ENCODE results near the gene MIEN1. TPM values are rescaled to one million over a fixed set of nuclear protein-coding genes. Genes with fewer than 3 reads are reported as not detected.

The MIEN1 gene
- total RNA-seq, 2 donors from 2014 or later: 79.1 to 98.2 TPM

- Histone ChIP-seq H3K36me3 (replicated peaks in 1 of 2; ENCODE audit: insufficient read depth in 1 of 2, low read depth in 2 of 2) (no peaks in the 10 kb centered on the region), H3K4me3 (no peak overlapping the region), H3K27ac (no peak overlapping the region), H3K9me3 (no peaks in the 10 kb centered on the region), H3K27me3 (no peaks in the 10 kb centered on the region), H3K4me1 (no peaks in the 10 kb centered on the region)
- no peak for ATAC-seq
- intact Hi-C loops (cut with DNase I): no loop called here
- 69 to 86% methylated on average over 6 to 10 of the region's 10 CpGs for WGBS, 2 donors
- TF ChIP-seq POLR2A (IDR thresholded peaks at IDR 0.05) (no peak), CTCF (IDR thresholded peaks at IDR 0.05) (no peak)
- no peak for DNase-seq
Observed at GRCh38 chr17:39761861-39762496, 31.6 kb upstream of the MIEN1 start.

GRCh38 chr17:39759204-39759603 is 28.9 kb upstream of the MIEN1 start:
- intact Hi-C loops (cut with DNase I): loop anchor here (5.0 kb wide), 1 partner anchor 147 kb away; no protein-coding TSS in a partner anchor
- no peaks in the 10 kb centered on the region for H3K9me3 ChIP-seq
- ATAC-seq (no peak), DNase-seq (no peak)
- H3K36me3 ChIP-seq (replicated peaks in 1 of 2; ENCODE audit: insufficient read depth in 1 of 2, low read depth in 2 of 2): no peaks in the 10 kb centered on the region
- WGBS, 2 donors: 72 to 80% methylated on average over 5 of the region's 5 CpGs
- peaks cover 7% of the 10 kb centered on the region for H3K4me1 ChIP-seq
- no peak overlapping the region for H3K27ac ChIP-seq
- H3K4me3 ChIP-seq: no peak overlapping the region
- no peaks in the 10 kb centered on the region for H3K27me3 ChIP-seq
- TF ChIP-seq CTCF (IDR thresholded peaks at IDR 0.05): no peak
- TF ChIP-seq POLR2A (IDR thresholded peaks at IDR 0.05): no peak

GRCh38 chr17:39757931-39758873 is 27.9 kb upstream of the MIEN1 start:
- Histone ChIP-seq H3K4me3 (no peak overlapping the region), H3K27ac (no peak overlapping the region), H3K27me3 (no peaks in the 10 kb centered on the region), H3K4me1 (peaks cover 15% of the 10 kb centered on the region), H3K36me3 (replicated peaks in 1 of 2; ENCODE audit: insufficient read depth in 1 of 2, low read depth in 2 of 2) (no peaks in the 10 kb centered on the region), H3K9me3 (no peaks in the 10 kb centered on the region)
- ATAC-seq (no peak), DNase-seq (no peak)
- intact Hi-C loops (cut with DNase I): loop anchor here (5.0 kb wide), 1 partner anchor 146 kb away; no protein-coding TSS in a partner anchor
- TF ChIP-seq CTCF (IDR thresholded peaks at IDR 0.05) (no peak), POLR2A (IDR thresholded peaks at IDR 0.05) (no peak)
- WGBS, 2 donors: 55 to 57% methylated on average over 12 of the region's 12 CpGs

GRCh38 chr17:39757176-39757662 is 26.9 kb upstream of the MIEN1 start:
- Histone ChIP-seq H3K27ac (no peak overlapping the region), H3K27me3 (no peaks in the 10 kb centered on the region), H3K4me3 (no peak overlapping the region), H3K9me3 (no peaks in the 10 kb centered on the region), H3K4me1 (peaks cover 18% of the 10 kb centered on the region), H3K36me3 (replicated peaks in 1 of 2; ENCODE audit: insufficient read depth in 1 of 2, low read depth in 2 of 2) (no peaks in the 10 kb centered on the region)
- ATAC-seq: no peak
- intact Hi-C loops (cut with DNase I): loop anchor here (5.0 kb wide), 1 partner anchor 145 kb away; no protein-coding TSS in a partner anchor
- TF ChIP-seq POLR2A (IDR thresholded peaks at IDR 0.05): no peak
- no peak for DNase-seq
- WGBS, 2 donors: 59 to 63% methylated on average over 4 of the region's 4 CpGs

Data from body of pancreas (tissue), 4 donors.